GM06990 (cell line): ENCODE data around the gene CNTNAP2.

Experiments used
- DNase-seq: peaks from one replicate; pipeline ENCODE4 v3.0.0-alpha.2; 2011; ENCODE audit not compliant: insufficient read length; ENCODE audit errors: extremely low read depth
- H3K27me3 ChIP-seq: replicated peaks from 2 replicates; pipeline ENCODE4 v1.6.0; 2011; ENCODE audit warnings: low read length; ENCODE audit not compliant: control insufficient read depth, insufficient read depth
- H3K36me3 ChIP-seq: 2 replicates; pipeline ENCODE4 v1.5.1; 2011; ENCODE audit warnings: low read length; ENCODE audit not compliant: control insufficient read depth, insufficient read depth
- H3K4me3 ChIP-seq: replicated peaks from 2 replicates; pipeline ENCODE4 v1.5.1; 2011; ENCODE audit warnings: low read depth, mild to moderate bottlenecking, control low read depth, low read length
- CTCF ChIP-seq: IDR thresholded peaks from 2 replicates; pipeline ENCODE4 v1.5.1; 2011; ENCODE audit warnings: low read length, control low read depth, mild to moderate bottlenecking, inconsistent platforms; ENCODE audit not compliant: insufficient read depth, poor library complexity, severe bottlenecking

Gene CNTNAP2

GRCh38 chr7:147400221-147400689, 1283.7 kb downstream of the CNTNAP2 start:
- no peak for TF ChIP-seq CTCF
- Histone ChIP-seq H3K36me3 (no peaks in the 10 kb centered on the region), H3K27me3 (no peaks in the 10 kb centered on the region), H3K4me3 (no peak overlapping the region)
- DNase-seq: no peak

GRCh38 chr7:147400925-147401324, 1284.3 kb downstream of the CNTNAP2 start:
- H3K4me3 ChIP-seq: no peak overlapping the region
- DNase-seq: no peak
- no peaks in the 10 kb centered on the region for H3K36me3 ChIP-seq
- TF ChIP-seq CTCF: no peak
- H3K27me3 ChIP-seq: no peaks in the 10 kb centered on the region

GRCh38 chr7:147405621-147406020, 1289.0 kb downstream of the CNTNAP2 start:
- Histone ChIP-seq H3K36me3 (no peaks in the 10 kb centered on the region), H3K4me3 (no peak overlapping the region), H3K27me3 (no peaks in the 10 kb centered on the region)
- no peak for TF ChIP-seq CTCF
- DNase-seq: no peak

DNA sequence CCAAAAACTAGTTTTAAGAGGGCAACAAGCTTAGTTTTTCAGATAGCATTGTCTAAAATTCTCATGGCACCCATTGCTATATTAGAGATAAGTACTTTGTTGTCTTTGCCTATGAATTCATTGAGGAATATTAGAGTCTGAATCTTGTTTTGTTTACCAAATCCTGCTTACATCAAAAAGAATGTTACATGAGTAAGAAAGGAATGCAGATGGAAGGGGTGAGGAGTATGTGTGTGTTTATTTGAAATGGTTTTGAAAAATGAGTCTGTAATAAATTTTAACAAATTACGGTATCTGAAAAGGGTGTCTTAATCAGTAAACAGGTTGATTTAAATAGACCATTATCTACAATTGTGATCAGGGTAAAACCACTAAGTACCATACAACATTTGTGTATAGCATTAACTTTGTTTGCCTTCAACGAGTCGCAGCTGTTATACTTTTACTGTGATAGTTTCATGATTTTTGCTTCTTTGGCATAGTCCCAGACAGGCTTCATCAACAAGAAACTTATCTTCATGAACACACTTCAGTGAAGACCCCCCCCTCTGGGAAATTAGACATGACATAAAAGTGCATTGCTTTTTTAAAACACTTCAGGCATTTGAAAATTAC, 1290.0 kb downstream of the CNTNAP2 start:
- DNase-seq: no peak
- Histone ChIP-seq H3K4me3 (no peak overlapping the region), H3K36me3 (no peaks in the 10 kb centered on the region), H3K27me3 (no peaks in the 10 kb centered on the region)
- TF ChIP-seq CTCF: no peak

DNA sequence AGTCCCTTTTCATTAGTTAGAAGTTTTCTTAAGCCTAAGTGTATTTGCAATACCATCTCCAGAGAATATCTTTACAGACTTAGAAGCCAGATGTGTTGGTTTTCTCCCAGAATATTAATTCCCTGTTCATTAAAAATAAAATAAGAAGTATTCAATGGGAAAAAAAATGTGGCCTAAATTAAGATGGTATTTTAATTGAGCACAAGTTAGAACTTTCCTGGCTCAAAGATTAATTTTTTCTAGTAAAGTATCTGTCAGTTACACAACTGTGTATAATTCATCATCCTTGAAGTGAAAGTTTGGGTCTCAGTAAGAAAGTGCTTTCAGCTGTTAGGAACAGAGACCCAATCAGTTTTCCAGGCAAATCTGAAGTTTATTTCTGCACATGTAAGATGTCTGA, 1294.5 kb downstream of the CNTNAP2 start:
- no peak for DNase-seq
- H3K4me3 ChIP-seq: no peak overlapping the region
- no peaks in the 10 kb centered on the region for H3K36me3 ChIP-seq
- no peak for TF ChIP-seq CTCF
- H3K27me3 ChIP-seq: no peaks in the 10 kb centered on the region

GRCh38 chr7:147412109-147412508, 1295.5 kb downstream of the CNTNAP2 start:
- Histone ChIP-seq H3K4me3 (no peak overlapping the region), H3K36me3 (no peaks in the 10 kb centered on the region), H3K27me3 (no peaks in the 10 kb centered on the region)
- no peak for DNase-seq
- TF ChIP-seq CTCF: no peak
